GM12878 (cell line): ENCODE measurements around the gene QPCT. TPM values are rescaled to one million over a fixed set of nuclear protein-coding genes. Genes with fewer than 3 reads are reported as not detected.

Experiments used
- ATAC-seq: fragments of 200-7000 bp; cut with Tn5 transposase; 3 replicates; pipeline ENCODE4 v1.9.1; 2020; ENCODE audit warnings: mild to moderate bottlenecking, moderate library complexity
- BruUV-seq: library from RNA; stranded (reverse); fragments of 400-500 nt; replicated peaks from 2 replicates; lab custom pipeline; 2021; lab: Mats Ljungman, UMichigan
- CTCF ChIA-PET: fragments of 300-600 bp; sonication (Branson Sonifier 250); formaldehyde crosslinking; extraction: SDS; loops from one replicate; lab custom pipeline; 2021; ENCODE audit warnings: inconsistent platforms; lab: Yijun Ruan, JAX
- POLR2A ChIA-PET: fragments of 350-600 bp; formaldehyde crosslinking; extraction: SDS; loops from one replicate; lab custom pipeline; 2021; ENCODE audit warnings: inconsistent platforms; lab: Charles Lee
- RAD21 ChIA-PET: fragments of 300-600 bp; sonication (Branson Sonifier 250); formaldehyde crosslinking; loops from one replicate; lab custom pipeline; 2023; ENCODE audit warnings: antibody characterized with exemption; ENCODE audit not compliant: unreplicated experiment; lab: Charles Lee
- SMC1A ChIA-PET: fragments of 300-600 bp; sonication (Branson Sonifier 250); formaldehyde crosslinking; loops from one replicate; lab custom pipeline; 2023; ENCODE audit not compliant: unreplicated experiment, uncharacterized antibody; lab: Charles Lee
- DNase-seq: peaks from one replicate; pipeline ENCODE4 v3.0.0-alpha.2; 2011; ENCODE audit warnings: low read depth, low spot score
- FAIRE-seq: peaks from 3 replicates; lab custom pipeline; 2011; peaks lifted over from hg19 to GRCh38; lab: Jason Lieb, UNC
- H2AFZ ChIP-seq: 2 replicates; pipeline ENCODE4 v1.6.0; 2011; ENCODE audit warnings: low read depth, low read length, control low read depth; ENCODE audit not compliant: control insufficient read depth
- H3K27ac ChIP-seq: 2 replicates; pipeline ENCODE4 v1.5.1; 2011; ENCODE audit warnings: control low read depth; ENCODE audit not compliant: control insufficient read depth, insufficient read depth
- H3K27me3 ChIP-seq, 2 experiments: replicated peaks in 1 of 2; 2 replicates each; pipeline versions ENCODE4 v1.6.0 to v1.6.1; 2011; ENCODE audit warnings: low read length in 1 of 2; ENCODE audit not compliant: control insufficient read depth in 2 of 2, insufficient read depth in 2 of 2
- H3K36me3 ChIP-seq, 2 experiments: 2 replicates each; pipeline ENCODE4 v1.5.1; 2011; ENCODE audit warnings: low read length in 1 of 2; ENCODE audit not compliant: control insufficient read depth in 2 of 2, insufficient read depth in 2 of 2
- H3K4me1 ChIP-seq: 2 replicates; pipeline ENCODE4 v1.6.1; 2011; ENCODE audit warnings: mild to moderate bottlenecking, low read length, moderate library complexity, mixed read lengths; ENCODE audit not compliant: control insufficient read depth, insufficient read depth
- H3K4me2 ChIP-seq: 2 replicates; pipeline ENCODE4 v1.6.0; 2011; ENCODE audit warnings: control low read depth; ENCODE audit not compliant: control insufficient read depth, insufficient read depth
- H3K4me3 ChIP-seq: fragments of 200-600 bp; sonication (generic); 2 replicates; pipeline ENCODE4 v1.5.1; 2016
- H3K79me2 ChIP-seq: 2 replicates; pipeline ENCODE4 v1.6.0; 2011; ENCODE audit warnings: low read length; ENCODE audit not compliant: control insufficient read depth, insufficient read depth
- H3K9ac ChIP-seq: 2 replicates; pipeline ENCODE4 v1.8.0; 2011; ENCODE audit warnings: low read length, control low read depth, mixed read lengths; ENCODE audit not compliant: control insufficient read depth, insufficient read depth
- H3K9me3 ChIP-seq: replicated peaks from 3 replicates; pipeline ENCODE4 v1.5.1; 2011; ENCODE audit warnings: mild to moderate bottlenecking, low read length; ENCODE audit not compliant: control insufficient read depth, insufficient read depth
- H4K20me1 ChIP-seq: 2 replicates; pipeline ENCODE4 v1.6.0; 2011; ENCODE audit not compliant: control insufficient read depth, insufficient read depth
- ATF2 ChIP-seq: IDR thresholded peaks from 2 replicates; pipeline ENCODE4 v1.6.1; 2012; ENCODE audit warnings: low read length, inconsistent platforms
- ATF3 ChIP-seq: IDR thresholded peaks from 2 replicates; pipeline ENCODE4 v1.6.1; 2011; ENCODE audit warnings: low read depth, mild to moderate bottlenecking, low read length, moderate library complexity, borderline replicate concordance; ENCODE audit errors: extremely low read depth
- BACH1 ChIP-seq: fragments of 450-650 bp; IDR thresholded peaks from 2 replicates; pipeline ENCODE4 v1.6.1; 2017; ENCODE audit warnings: mild to moderate bottlenecking, borderline replicate concordance
- CEBPB ChIP-seq, 2 experiments: fragments of 150-350 bp in 1 of 2; IDR thresholded peaks; 2 replicates each; pipeline ENCODE4 v1.6.1; 2012 to 2014; ENCODE audit warnings: low read depth in 2 of 2, low read length in 2 of 2, borderline replicate concordance in 1 of 2, inconsistent platforms in 1 of 2
- CEBPZ ChIP-seq: fragments of 150-350 bp; IDR thresholded peaks from 2 replicates; pipeline ENCODE4 v1.6.1; 2016; ENCODE audit warnings: low read depth, low read length
- CREM ChIP-seq: IDR thresholded peaks from 2 replicates; pipeline ENCODE4 v1.6.1; 2014; ENCODE audit warnings: antibody characterized with exemption, low read depth
- E4F1 ChIP-seq: fragments of 450-650 bp; IDR thresholded peaks from 2 replicates; pipeline ENCODE4 v1.6.1; 2018; ENCODE audit warnings: borderline replicate concordance, mild to moderate bottlenecking; ENCODE audit not compliant: partially characterized antibody
- HSF1 ChIP-seq: fragments of 150-350 bp; IDR thresholded peaks from 2 replicates; pipeline ENCODE4 v1.6.1; 2014; ENCODE audit warnings: mild to moderate bottlenecking, low read depth, low read length
- JUNB ChIP-seq: IDR thresholded peaks from 2 replicates; pipeline ENCODE4 v1.6.1; 2016; ENCODE audit warnings: antibody characterized with exemption, mild to moderate bottlenecking
- MTA2 ChIP-seq: fragments of 450-650 bp; IDR thresholded peaks from 2 replicates; pipeline ENCODE4 v1.6.1; 2016; ENCODE audit warnings: low read depth, mild to moderate bottlenecking, moderate library complexity
- NR2C1 ChIP-seq: fragments of 450-650 bp; IDR thresholded peaks from 2 replicates; pipeline ENCODE4 v1.6.1; 2017; ENCODE audit warnings: antibody characterized with exemption, mild to moderate bottlenecking, moderate library complexity
- POLR2AphosphoS2 ChIP-seq: IDR thresholded peaks from 2 replicates; pipeline ENCODE4 v1.6.1; 2011; ENCODE audit warnings: low read depth, mild to moderate bottlenecking, low read length, improper control_type of control experiment, moderate library complexity
- SMAD1 ChIP-seq: fragments of 450-650 bp; IDR thresholded peaks from 2 replicates; pipeline ENCODE4 v1.6.1; 2018; ENCODE audit warnings: mild to moderate bottlenecking, low read depth; ENCODE audit not compliant: partially characterized antibody
- SMC3 ChIP-seq: IDR thresholded peaks from 2 replicates; pipeline ENCODE4 v1.6.1; 2011; ENCODE audit warnings: low read length, improper control_type of control experiment, borderline replicate concordance
- TCF12 ChIP-seq: IDR thresholded peaks from 2 replicates; pipeline ENCODE4 v1.6.1; 2011; ENCODE audit warnings: low read depth, mild to moderate bottlenecking, low read length
- WGBS: methylation state at CpG from one replicate; pipeline ENCODE4 v1.1.6; 2016; ENCODE audit warnings: low lambda C conversion rate; ENCODE audit not compliant: insufficient replicate concordance, insufficient coverage; ENCODE audit errors: missing lambda C conversion rate; 5-methylcytosine and 5-hydroxymethylcytosine counted together
- in situ Hi-C: fragments of 300-500 bp; cut with MboI; formaldehyde crosslinking; loops from 9 replicates; pipeline ENCODE4 v1.14.3; 2018; ENCODE audit warnings: mixed read lengths
- intact Hi-C: fragments of 100-400 bp; cut with micrococcal nuclease; formaldehyde crosslinking; loops from one replicate; pipeline ENCODE4 v1.14.2; 2022; ENCODE audit not compliant: unreplicated experiment
- polyA plus RNA-seq, 11 experiments: library from polyadenylated mRNA; depleted of rRNA in 4 of 11; unstranded in 6 of 11; stranded (reverse) in 5 of 11; fragments of >200 nt; fragmentation: Nextera tagmentation in 4 of 11; fragmentation: Illumina TruSeq in 1 of 11; extraction: Ambion mirVana in 4 of 11; extraction: Trizol in 1 of 11; gene quantifications; 1 replicate in 1 of 11; 2 replicates in 10 of 11; pipeline versions ENCODE4 v1.2.1 to v1.2.3, GENCODE V29; 2011 to 2016; ENCODE audit warnings: inconsistent platforms in 2 of 11, missing spikeins in 2 of 11, low read depth in 1 of 11
- total RNA-seq, 4 experiments: library from RNA; depleted of rRNA in 3 of 4; stranded (reverse); fragments of >200 nt in 3 of 4; fragmentation: Illumina TruSeq in 1 of 4; extraction: Trizol in 1 of 4; gene quantifications; 2 replicates each; pipeline versions ENCODE4 v1.2.1 to v1.2.3, GENCODE V29; 2013 to 2021

Gene QPCT
- total and polyA plus RNA-seq, 10 of the 15 experiments (the other 5 are each of a cell fraction or from before 2014, with no cell fraction given): 0.14 to 0.86 (median 0.18) TPM; not detected in 1

GRCh38 chr2:37307500-37307899 is 36.9 kb upstream of the QPCT start:
- Histone ChIP-seq H3K4me1 (no peaks in the 10 kb centered on the region), H3K79me2 (no peaks in the 10 kb centered on the region; the same call in 1 of the 2 replicates), H3K4me3 (no peak overlapping the region), H3K4me2 (no peak overlapping the region), H4K20me1 (no peaks in the 10 kb centered on the region), H3K9me3 (no peaks in the 10 kb centered on the region; the same call in 2 of the 3 replicates), H3K9ac (no peak overlapping the region), H3K27me3 (no peaks in the 10 kb centered on the region), H3K27ac (no peak overlapping the region), H3K36me3 (no peaks in the 10 kb centered on the region), H2AFZ (no peak overlapping the region)
- FAIRE-seq (no peak), ATAC-seq (no peak), DNase-seq (no peak)
- SMC1A ChIA-PET: interaction anchor here (1.0 to 1.4 kb wide), 4 partner anchors 9 to 42 kb away, joined by 3 to 7 read pairs (median 4); no protein-coding TSS in a partner anchor
- TF ChIP-seq POLR2AphosphoS2 (no peak), SMAD1 (no peak), NR2C1 (no peak), E4F1 (no peak), TCF12 (no peak), ATF3 (no peak), CEBPB (IDR thresholded peaks at IDR 0.05; ENCODE audit: borderline replicate concordance in 1 of 2, low read depth in 2 of 2, low read length in 2 of 2) (no peak), CREM (no peak), JUNB (no peak), BACH1 (no peak), ATF2 (no peak), SMC3 (no peak), HSF1 (no peak), CEBPZ (no peak), MTA2 (no peak)
- RAD21 ChIA-PET: interaction anchor here (1.2 kb wide), 1 partner anchor 9 kb away, joined by 4 read pairs; no protein-coding TSS in a partner anchor
- BruUV-seq: no TSS peak
- intact Hi-C loops: no loop called here
- WGBS: 60% methylated on average over 2 of the region's 2 CpGs
- POLR2A ChIA-PET: no interaction called here
- CTCF ChIA-PET: interaction anchor here (0.9 to 1.1 kb wide), 2 partner anchors 9 to 89 kb away, joined by 3 to 4 read pairs; no protein-coding TSS in a partner anchor
- in situ Hi-C loops: no loop called here
